ENCODE data around the gene EFR3B.

GRCh38 chr2:25161055-25161781 is 119.3 kb downstream of the EFR3B start:
- TF ChIP-seq, protein P1, sequence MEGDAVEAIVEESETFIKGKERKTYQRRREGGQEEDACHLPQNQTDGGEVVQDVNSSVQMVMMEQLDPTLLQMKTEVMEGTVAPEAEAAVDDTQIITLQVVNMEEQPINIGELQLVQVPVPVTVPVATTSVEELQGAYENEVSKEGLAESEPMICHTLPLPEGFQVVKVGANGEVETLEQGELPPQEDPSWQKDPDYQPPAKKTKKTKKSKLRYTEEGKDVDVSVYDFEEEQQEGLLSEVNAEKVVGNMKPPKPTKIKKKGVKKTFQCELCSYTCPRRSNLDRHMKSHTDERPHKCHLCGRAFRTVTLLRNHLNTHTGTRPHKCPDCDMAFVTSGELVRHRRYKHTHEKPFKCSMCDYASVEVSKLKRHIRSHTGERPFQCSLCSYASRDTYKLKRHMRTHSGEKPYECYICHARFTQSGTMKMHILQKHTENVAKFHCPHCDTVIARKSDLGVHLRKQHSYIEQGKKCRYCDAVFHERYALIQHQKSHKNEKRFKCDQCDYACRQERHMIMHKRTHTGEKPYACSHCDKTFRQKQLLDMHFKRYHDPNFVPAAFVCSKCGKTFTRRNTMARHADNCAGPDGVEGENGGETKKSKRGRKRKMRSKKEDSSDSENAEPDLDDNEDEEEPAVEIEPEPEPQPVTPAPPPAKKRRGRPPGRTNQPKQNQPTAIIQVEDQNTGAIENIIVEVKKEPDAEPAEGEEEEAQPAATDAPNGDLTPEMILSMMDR (IDR thresholded peaks at IDR 0.05): no peak
- no peak for TF ChIP-seq POLR2A (IDR thresholded peaks at IDR 0.05)
